GOT3 (cell line): Measurements from ENCODE around the gene ANTXR1.

Experiments
- DNase-seq: peaks from one replicate; lab custom pipeline; 2025; ENCODE audit warnings: mixed read lengths; lab: John Stamatoyannopoulos, UW

The ANTXR1 gene

GRCh38 chr2:69134306-69134945, 121.4 kb downstream of the ANTXR1 start:
- DNase-seq = no peak

GRCh38 chr2:69138247-69138772, 125.3 kb downstream of the ANTXR1 start:
- no peak for DNase-seq

- DNase-seq = no peak
Measured at GRCh38 chr2:69138793-69139459, 125.9 kb downstream of the ANTXR1 start.

GRCh38 chr2:69139778-69140670, 127.0 kb downstream of the ANTXR1 start:
- no peak for DNase-seq

GRCh38 chr2:69141061-69141460, 128.1 kb downstream of the ANTXR1 start:
- DNase-seq = no peak

GRCh38 chr2:69143748-69144360, 130.9 kb downstream of the ANTXR1 start:
- DNase-seq = no peak

GRCh38 chr2:69145204-69145603, 132.2 kb downstream of the ANTXR1 start:
- no peak for DNase-seq

- DNase-seq = no peak
Measured at GRCh38 chr2:69147841-69148533, 135.0 kb downstream of the ANTXR1 start.

GRCh38 chr2:69149631-69150215, 136.7 kb downstream of the ANTXR1 start:
- DNase-seq = no peak

GRCh38 chr2:69151931-69152330, 139.0 kb downstream of the ANTXR1 start:
- no peak for DNase-seq

- no peak for DNase-seq
Measured at GRCh38 chr2:69152847-69153583, 140.0 kb downstream of the ANTXR1 start.

GRCh38 chr2:69154106-69154505, 141.1 kb downstream of the ANTXR1 start:
- no peak for DNase-seq

- no peak for DNase-seq
Measured at GRCh38 chr2:69156624-69157023, 143.6 kb downstream of the ANTXR1 start.

- no peak for DNase-seq
Measured at GRCh38 chr2:69157441-69157840, 144.5 kb downstream of the ANTXR1 start.

- no peak for DNase-seq
Measured at GRCh38 chr2:69159986-69160385, 147.0 kb downstream of the ANTXR1 start.

GRCh38 chr2:69162057-69162456, 149.1 kb downstream of the ANTXR1 start:
- DNase-seq = no peak

GRCh38 chr2:69163109-69163508, 150.1 kb downstream of the ANTXR1 start:
- DNase-seq = no peak

GRCh38 chr2:69163556-69163955, 150.6 kb downstream of the ANTXR1 start:
- DNase-seq = no peak

GRCh38 chr2:69164061-69164778, 151.2 kb downstream of the ANTXR1 start:
- DNase-seq = no peak
